Midbrain (tissue), 1 donor: ENCODE data around the gene COL6A2.

Experiments used
- DNase-seq: peaks from one replicate; lab custom pipeline; 2025; lab: John Stamatoyannopoulos, UW

COL6A2 gene

DNA sequence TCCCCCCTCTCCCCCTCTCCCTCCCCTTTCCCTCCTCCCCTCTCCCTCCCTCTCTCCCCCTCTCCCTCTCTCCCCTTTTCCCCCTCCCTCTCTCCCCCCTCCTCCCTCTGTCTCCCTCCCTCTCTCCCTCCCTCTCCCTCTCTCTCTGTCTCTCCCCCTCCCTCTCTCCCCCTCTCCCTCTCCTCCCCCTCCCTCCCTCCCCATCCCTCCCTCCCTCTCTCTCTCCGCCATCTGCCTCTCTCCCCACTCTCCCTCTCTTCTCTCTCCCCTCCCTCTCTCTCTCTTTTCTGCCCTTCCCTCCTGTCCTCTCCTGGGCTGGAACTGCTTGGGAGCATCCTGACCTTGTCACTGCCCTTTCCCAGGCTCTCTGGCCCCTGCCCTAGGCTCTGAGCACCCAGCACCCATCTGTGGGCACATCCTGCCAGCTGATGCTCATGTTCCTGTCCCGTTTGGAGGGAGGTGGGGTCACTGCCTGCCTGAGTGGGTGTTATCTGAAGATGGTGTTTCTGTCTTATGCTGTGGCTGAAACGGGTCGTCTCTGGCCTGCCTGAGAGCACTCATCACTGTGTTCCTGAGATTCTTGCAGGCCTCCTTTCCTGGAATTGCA lies 46.7 kb downstream of the COL6A2 start:
- peak; percentile 33 for DNase-seq

DNA sequence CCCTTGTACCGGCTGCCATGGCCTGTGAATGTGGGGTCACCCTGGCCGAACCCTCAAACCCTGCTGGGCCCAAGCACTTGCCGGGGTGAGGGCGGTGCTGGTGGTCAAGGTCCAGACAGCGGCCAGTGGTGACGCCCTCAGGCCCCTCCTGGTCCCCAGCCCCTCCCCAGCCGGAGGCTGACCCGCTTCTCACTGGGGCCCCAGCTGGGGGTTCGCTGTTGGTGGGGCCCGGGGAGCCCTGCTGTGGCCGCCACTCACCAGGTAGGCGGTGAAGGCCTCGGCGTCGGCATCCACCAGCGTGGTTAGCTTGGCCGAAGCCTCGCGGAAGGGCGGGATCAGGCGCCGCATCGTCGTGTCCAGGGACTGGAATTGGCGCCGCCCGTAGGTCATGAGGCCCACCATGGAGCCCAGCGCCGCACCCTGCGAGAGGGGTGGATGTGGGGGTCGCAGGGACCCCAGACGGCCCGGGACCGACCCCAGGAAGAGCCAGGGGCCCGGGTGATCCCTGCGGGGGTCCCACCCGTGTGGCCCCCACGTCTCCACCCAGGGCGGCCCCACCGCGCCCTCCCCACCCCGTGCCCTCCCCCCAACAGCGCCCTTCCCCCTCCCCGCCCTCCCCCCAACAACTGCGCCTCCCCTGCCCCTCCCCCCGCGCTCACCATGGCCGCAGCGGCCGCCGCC lies 47.4 kb downstream of the COL6A2 start:
- no peak for DNase-seq

DNA sequence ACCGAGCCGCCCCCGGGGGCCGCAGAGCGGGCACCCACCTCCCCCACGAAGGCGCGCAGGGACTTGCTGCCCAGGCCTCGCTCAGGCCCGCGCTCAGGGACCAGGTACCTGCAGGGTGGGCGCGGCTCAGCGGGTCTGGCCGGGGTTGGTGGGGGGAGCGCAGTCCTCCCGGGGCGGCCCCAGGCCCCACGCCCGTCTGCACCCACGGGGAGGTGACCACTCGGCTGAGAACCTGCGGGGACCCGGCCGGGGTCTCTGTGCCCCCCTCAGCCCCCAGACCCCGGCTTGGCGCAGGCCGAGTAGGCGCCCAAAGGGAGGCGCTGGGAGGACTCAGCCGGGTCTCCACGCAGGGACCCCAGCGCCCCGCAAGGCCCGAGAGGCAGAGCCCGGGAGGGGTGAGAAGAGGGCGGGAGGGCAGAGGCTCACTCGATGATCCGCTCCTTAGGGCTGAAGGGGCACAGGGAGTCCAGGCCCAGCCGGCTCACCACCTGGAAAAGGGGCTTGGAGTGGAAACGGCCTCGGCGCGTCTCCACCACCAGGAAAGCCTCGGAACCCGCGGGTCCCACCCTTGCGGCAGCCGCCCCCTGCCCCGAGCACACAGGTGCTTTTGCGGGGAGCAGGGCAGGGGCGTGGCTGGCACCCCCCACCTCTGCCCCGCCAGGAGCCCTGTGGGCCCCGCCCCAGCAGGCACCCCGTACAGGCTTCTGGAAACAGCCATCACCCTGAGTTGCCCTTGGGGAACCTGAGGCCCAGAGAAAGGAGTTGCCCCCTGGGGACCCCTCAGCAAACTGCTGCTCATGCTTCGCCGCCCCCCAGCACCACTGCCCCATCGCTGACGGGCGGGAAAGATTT lies 48.2 kb downstream of the COL6A2 start:
- no peak for DNase-seq

DNA sequence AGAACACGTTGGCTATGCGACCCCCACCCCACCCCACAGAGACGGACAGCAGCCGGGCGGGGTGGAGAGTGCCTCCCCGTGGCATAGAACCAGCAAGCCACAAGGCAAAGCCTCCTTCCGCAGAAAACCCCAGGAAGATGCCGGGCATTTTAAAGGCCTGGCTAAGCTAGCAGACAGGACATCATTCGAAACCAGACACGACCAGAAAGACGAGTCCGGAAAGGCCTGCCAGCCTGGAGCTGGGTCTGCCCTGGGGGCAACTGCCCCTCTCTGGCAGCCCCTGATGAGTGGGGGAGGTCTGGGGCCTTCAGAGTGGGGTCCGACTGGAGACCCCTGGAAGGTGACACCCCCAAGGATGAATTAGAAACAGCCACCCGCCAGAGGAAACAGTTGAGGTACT lies 48.9 kb downstream of the COL6A2 start:
- no peak for DNase-seq

DNA sequence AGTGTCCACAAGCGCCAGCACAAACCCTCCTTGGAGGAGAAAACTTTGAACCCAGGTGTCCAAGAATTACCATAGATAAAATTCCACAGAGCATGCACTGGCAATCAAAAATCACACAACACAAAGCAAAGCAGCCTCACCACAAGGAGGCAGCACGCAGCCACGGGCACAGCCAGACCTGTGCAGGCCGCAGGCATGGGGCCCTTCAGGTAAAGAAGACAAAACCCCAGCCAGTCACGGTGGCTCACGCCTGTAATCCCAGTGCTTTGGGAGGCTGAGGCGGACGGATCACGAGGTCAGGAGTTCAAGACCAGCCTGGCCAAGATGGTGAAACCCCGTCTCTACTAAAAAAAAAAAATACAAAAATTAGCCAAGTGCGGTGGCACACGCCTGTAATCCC lies 49.5 kb downstream of the COL6A2 start:
- DNase-seq = peak; percentile 4

DNA sequence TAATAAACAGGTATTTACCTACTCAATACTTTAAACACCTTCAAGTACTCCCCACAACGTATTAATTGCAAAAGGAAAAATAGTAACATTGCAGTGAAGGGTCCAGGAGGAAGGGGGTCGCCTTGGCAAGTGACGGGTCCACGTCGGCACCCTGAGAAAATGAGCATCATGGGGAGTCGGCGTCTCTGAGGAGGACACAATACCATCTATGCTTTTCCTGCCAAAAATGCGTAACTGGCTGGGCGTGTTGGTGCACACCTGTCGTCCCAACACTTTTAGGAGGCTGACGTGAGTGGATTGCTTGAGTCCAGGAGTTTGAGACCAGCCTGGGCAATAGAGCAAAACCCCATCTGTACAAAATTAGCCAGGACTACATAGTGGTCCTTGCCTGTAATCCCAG lies 50.2 kb downstream of the COL6A2 start:
- DNase-seq = no peak

DNA sequence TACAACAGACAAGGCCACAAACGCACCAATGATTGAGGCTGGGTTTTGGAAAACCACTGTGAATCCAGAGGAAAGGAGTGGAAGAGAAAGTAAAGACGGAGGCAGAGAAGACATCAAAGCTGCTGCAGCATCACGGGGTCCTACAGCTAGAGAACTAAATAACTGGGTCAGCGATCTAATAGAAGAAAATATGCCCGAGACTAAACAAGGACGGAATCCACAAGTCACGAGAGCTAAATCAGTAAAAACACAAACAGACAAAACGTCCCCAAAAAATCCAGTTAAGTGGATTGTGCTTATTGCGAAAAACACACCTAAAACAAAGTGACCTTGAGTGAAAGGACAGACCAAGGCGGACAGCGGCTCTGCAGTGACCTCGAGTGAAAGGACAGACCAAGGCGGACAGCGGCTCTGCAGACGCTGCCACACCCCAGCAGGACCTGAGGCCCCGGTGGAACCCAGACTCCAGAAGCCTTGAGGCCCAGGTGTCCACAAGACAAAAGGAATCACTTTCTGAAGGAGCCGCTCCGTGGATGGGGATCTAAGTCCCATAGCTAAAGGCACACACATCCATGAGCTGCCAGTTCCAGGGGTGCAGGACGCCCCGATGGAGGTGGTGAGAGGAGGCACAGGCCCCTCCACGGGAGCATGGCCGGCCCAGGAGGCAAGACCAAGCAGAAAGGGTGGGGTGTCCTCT lies 51.4 kb downstream of the COL6A2 start:
- no peak for DNase-seq

DNA sequence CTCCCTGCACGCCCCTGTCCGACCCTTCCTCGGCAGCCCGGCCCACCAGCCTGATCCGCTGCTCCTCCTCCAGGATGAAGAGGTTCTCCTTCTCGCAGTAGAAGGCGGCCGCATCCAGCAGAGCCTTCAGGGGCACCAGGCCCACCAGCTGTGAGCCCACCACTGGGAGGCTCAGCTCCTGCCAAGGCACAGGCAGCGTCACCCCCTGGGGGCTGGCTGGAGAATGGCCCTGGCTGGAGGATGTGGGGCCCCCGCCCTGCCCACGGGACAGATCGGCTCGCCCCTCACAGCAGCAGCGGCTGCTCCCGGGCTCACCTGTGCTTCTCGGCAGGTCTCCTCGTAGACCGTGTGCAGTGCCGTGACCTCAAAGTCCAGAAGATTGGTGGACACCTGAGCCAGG lies 52.2 kb downstream of the COL6A2 start:
- DNase-seq = no peak

DNA sequence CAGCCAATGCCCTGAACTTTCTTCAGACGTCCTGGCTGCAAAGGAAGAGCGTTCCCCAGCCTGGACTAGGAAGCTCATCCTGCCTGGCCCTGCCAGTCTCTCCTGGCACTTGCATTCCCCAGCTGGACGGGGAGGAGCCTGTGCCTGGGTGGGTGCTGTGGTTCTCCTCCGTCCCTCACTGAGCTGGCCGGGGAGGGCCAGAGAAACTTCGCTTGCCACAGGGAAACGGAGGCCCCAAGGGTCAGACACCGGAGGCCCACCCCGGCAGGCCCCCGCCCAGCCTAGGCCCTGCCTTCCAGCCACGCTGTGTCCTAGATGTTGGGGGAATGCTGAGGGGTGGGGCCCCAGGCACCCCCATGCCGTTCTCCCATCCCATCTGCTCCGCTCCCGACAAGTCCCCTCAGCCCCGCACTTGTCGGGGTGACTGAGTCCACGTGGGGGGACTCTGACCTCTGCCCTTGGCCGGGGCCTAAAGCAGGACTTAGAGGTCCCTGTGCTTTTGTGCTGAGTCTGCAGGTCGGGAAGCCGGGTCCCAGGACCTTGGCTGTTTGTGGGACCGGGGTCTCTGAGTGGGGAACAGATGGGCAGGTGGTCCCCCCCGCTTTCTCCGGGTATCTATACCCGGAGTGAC lies 52.7 kb downstream of the COL6A2 start:
- DNase-seq = no peak

DNA sequence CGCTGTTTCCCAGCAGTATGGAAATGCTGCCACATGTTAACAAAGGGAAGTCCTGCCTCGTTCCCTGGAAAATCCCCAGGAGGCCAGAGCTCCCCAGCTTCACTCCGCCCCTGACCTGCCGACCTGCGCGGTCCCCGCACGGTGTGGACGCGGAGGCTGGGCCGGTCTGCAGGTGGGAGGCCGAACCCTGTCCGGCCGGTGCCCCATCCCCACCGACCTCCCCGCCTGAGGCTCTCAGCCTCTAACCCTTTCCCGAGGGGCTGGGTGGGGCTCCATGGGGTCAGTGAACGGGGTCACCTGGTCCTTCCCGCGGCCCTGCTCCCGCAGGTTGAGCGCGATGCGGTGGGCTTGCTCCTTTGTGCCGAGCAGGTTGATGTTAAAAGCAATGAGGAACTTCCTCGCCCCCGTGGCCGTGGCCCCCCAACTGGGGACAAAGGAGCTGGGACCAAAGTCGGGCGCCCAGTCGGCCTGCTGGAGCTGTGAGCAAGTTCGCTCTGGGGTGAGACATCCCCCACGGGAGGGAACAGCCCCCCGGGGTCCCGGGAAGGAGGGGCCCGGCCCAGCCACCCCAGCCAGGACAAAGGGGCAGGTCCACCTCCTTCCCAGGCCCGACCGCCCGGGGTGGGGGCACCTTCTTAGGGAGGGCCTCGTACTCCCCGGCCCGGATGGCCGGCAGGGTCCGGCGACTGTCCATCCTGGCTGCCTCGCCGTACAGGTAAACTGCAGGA lies 53.5 kb downstream of the COL6A2 start:
- no peak for DNase-seq

DNA sequence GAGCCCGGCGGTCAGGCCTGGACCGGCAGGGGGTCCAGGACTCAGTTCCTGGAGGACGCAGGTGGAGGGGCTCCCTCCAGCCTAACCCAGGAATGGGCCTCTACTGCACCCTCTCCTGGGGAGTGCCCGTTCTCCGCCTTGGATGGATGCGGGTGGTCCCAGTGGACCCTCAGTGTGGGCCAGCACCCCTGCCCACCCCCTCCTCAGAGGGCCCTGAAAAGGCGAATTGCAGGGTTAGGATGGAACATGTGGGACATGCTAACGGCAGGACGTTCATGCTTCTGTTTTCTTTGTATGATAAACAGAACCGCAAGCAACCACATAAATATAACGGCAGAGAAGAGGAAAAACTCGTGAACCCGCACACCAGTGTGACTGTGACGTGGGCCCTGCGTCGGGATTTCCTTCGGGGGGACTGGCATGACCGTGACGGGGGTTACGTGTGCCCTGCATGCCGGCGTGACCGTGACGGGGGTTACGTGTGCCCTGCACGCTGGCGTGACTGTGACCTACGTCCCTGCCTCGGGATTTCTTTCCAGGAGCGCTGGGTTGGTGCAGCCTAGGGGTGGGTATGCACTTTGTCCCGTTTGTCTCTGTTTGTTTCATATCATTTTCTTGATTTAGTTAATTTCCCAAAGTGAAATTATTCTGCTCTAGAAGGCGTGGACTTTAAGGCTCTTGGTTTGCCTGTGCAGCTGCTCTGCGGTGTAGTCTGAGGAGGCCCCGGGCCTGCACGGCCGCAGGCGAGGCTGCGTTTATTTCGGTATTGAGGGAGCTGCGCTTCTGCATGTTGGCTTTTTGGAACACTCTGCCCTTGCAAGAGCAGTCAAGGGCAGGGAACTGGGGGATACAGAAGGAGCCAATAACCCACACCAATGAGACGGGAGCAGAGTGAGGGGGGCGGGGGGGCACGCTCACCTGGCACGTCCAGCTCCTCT lies 54.3 kb downstream of the COL6A2 start:
- no peak for DNase-seq

DNA sequence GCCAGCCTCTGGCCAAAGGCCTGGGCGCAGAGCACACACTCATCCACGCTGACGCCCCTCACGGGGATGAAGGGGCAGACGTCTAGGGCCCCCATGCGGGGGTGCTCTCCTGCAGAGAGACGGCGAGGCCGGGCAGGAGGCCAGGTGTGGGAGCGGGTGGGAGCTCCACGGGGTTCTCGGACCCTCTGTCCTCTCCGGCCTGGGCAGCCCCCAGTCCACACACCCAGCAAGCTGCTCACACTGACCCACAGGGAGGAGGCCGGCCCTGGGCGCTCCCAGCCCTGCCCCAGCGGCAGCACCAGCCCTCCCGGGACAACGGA lies 55.0 kb downstream of the COL6A2 start:
- DNase-seq = no peak

DNA sequence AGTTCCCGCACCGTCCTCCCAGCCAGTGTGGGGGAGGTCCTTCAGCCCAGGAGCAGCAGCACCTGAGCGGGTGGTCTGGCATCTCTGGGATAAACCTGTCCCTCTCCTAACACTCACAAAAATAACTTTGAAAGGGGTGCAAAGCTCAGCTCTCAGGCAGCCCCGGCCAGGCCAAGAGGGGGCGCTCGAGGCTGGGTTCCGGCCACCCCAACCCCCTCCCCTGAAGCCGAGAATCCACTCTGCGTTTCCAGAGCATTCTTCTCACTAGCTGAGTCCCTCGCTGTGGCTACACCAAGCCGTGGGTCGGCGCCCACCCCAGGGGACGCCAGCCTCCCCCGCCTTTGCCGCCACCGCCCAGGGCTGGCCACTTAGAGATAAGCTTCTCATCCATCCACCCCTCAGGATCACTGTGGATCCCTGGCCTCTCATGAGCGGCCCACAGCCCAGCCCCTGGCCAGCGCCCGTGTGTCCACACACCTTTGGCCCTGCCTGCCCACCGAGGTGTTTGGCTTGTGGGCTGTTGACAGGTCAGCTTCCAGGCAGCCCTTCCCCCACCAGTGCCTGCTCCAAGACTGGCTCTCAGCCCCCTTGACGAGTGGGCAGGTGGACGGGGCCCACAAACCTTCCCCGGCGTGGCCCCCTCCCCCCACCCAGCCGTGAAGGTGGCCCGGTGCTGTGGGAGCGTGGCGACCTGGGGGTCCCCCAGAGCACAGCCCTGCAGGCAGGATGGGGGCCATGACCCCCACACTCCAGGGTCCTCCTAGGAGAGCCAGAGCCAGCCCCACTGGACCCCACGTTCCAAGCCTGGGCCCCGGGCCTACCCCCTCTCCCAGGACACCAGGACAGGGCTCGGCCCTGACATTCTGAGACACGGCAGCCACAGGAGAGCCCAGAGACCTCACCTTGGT lies 55.6 kb downstream of the COL6A2 start:
- DNase-seq = peak; percentile 63

DNA sequence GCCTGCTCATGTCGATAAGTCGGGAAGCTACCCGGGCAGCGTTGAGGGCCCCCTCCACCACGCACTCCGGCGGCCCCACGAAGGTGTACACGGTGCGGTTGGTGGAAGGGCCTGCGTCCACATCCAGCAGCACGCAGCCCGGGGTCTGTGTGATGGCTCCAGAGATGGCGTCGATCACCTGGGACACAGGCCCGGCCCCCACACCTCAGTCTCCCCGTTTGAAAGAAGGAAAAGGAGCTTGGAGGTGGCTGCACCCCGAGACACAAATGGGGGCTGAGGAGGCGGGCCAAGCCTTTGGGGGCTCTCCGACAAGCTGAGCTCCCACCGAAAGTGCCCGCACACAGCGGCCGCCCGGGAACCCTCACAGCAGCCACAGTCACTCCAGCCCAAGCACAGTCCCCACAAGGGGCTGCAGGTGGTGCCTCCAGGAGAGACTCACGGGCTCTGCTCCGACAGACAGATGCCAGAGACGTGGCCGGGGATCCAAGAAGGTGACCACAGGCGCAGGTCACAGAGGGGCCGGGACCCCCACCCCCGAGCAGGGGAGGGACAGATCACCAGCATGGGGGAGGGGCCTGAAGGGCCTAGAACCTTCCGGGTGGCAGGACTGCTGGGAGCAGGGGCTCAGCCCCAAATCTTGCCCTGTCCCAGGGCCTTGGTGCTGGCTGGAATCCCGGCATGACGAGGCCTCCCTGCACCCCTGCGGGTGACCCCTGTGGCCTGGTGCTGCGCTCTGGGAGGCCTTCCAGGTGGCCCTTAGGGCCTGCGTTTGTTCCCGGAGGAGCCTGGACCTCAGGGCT lies 56.4 kb downstream of the COL6A2 start:
- no peak for DNase-seq

DNA sequence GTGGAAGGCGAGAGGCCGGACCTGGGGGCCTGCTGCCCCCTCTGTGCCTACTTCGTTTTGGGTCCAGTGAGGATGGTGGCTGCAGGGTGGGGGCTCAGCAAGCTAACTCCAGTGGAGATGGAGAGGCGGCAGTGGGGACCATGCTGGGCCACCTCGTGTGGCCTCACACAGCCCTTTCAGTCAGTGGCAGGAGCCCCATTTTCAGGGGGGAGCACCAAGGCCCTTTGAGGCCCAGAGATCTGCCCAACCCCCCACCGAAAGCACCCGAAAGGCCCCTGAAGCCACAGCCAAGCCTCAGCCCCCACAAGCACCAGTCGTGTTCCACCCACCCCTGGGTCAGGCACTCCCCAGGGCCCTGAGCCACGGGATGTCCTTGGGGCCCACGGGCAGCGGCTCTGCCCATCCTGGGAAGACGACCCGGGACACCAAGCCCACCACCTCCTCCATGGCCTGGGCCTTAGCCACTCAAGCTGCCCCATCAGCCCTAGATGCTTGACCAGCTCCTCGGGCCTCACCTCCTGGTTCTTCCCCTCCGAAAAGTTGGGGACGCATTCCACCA lies 57.1 kb downstream of the COL6A2 start:
- DNase-seq = no peak

DNA sequence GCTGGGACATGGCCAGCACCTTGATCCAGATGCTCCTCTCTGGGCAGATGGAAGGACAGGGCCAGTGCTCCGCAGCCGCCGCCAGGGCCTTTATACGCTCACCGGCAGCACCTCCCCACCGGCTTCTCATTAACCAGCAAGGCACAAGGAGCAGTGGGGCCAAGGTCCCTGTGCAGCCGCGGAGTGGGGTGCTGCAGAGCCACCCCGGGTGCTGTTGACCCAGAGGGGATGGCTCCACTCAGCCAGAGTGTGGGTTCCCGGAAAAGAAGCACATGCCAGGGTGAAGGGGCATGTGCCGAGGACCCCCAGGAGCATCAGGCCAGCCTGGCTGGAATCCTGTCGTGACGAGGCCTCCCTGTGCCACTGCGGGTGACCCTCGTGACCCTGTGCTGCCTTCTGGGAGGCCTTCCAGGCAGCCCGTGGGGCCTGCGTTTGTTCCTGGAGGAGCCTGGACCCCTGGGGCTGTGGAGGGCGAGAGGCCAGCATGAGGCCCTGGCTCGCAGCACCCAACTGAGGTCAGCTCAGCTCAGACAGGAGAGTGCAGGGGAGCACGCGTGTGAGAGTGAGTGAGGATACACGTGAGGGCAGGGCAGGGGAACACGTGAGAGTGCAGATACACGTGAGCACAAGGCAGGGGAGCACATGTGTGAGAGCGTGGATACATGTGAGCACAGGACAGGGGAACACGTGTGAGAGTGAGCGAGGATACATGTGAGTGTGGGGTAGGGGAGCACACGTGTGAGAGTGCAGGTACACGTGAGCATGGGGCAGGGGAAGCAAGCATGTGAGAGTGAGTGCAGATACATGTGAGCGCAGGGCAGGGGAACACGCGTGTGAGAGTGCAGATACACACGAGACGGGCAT lies 57.8 kb downstream of the COL6A2 start, which contains the start of gene FTCD:
FTCD (minus strand) TSS at position 66 of the 864 bp plus-strand sequence; CDS start at position 10, 56 bp downstream.
- DNase-seq = no peak

DNA sequence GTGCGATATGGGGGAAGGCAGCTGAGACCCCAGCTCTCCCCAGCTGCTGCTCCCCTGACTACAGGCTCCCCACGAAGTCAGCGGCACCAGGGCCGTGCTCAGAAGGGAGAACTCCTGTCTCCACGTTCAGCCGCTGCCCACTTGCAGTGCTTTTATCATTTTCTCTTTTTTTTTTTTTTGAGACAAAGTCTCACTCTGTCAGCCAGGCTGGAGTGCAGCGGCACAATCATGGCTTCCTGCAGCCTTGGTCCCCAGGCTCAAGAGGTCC lies 58.4 kb downstream of the COL6A2 start:
- DNase-seq = no peak
